Activated CD8-positive, alpha-beta memory T cell treated with anti-CD3 and anti-CD28 coated beads, Interleukin-2, amount 10 ng/mL, durations not matched to agents 7 days and 5 days (primary cell): ENCODE measurements around the gene WIZ. TPM values are rescaled to one million over a fixed set of nuclear protein-coding genes. Genes with fewer than 3 reads are reported as not detected.
A peak's percentile ranks its signal among the peaks of the same experiment; 100 is the strongest.

ENCODE experiments used
- ATAC-seq: fragments of 150-1000 bp; cut with Tn5 transposase; one replicate; pipeline ENCODE4 v1.10.0; 2021; ENCODE audit warnings: moderate library complexity
- CTCF ChIA-PET: fragments of 350-600 bp; sonication (Branson Sonifier 250); formaldehyde crosslinking; loops from one replicate; lab custom pipeline; 2021; ENCODE audit warnings: antibody characterized with exemption; lab: Charles Lee
- DNase-seq: peaks from one replicate; pipeline ENCODE4 v3.0.0-alpha.2; 2020
- H3K27ac Mint-ChIP-seq: one replicate; pipeline ENCODE4 v1.8.0; 2021; ENCODE audit warnings: mild to moderate bottlenecking, mixed read lengths
- H3K27me3 Mint-ChIP-seq: one replicate; pipeline ENCODE4 v1.8.0; 2021; ENCODE audit warnings: mixed read lengths
- H3K36me3 Mint-ChIP-seq: one replicate; pipeline ENCODE4 v1.8.0; 2021; ENCODE audit warnings: mild to moderate bottlenecking, mixed read lengths
- H3K4me1 Mint-ChIP-seq: one replicate; pipeline ENCODE4 v1.8.0; 2021; ENCODE audit warnings: mixed read lengths
- H3K4me3 Mint-ChIP-seq: one replicate; pipeline ENCODE4 v1.8.0; 2021; ENCODE audit warnings: mild to moderate bottlenecking, moderate library complexity, mixed read lengths
- H3K9me3 Mint-ChIP-seq: one replicate; pipeline ENCODE4 v1.8.0; 2022; ENCODE audit warnings: low read depth, mixed read lengths
- total RNA-seq, 2 experiments: library from RNA; stranded (reverse); gene quantifications; one replicate each; pipeline ENCODE4 v1.2.3, GENCODE V29; 2021

The WIZ gene
- total RNA-seq, 2 experiments from 2014 or later: 29.9 to 30.8 TPM

- CTCF ChIA-PET: interaction anchor here (1.1 kb wide), 2 partner anchors 94 to 99 kb away, joined by 3 to 4 read pairs; no protein-coding TSS in a partner anchor
- H3K36me3 Mint-ChIP-seq: peaks cover 72% of the 10 kb centered on the region
- no peak overlapping the region for H3K27ac Mint-ChIP-seq
Measured at GRCh38 chr19:15456871-15457700, 7.3 kb upstream of the WIZ start.

DNA sequence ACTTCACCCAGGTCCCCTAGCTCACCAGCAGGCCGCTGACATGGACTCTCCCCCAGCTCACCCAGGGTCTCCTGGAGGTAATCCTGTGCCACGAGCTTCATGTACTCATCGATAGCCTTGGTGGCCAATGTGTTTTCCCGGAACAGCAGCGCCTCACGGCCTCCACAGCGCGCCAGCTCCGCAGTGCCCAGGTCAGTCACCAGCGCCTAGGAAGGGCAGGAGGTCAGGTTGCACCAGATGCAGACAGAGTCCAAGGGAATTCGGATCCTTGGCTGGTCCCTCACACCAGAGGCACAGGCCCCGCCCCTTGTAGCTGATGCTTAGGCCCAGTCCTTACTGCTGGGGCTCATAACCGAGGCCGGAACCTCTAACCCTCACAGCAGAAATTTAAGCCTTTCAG is 6.7 kb upstream of the WIZ start:
- Mint-ChIP-seq H3K27me3 (no peaks in the 10 kb centered on the region), H3K4me3 (no peak overlapping the region), H3K36me3 (peaks cover 72% of the 10 kb centered on the region), H3K27ac (no peak overlapping the region), H3K9me3 (no peaks in the 10 kb centered on the region), H3K4me1 (peaks cover 9% of the 10 kb centered on the region)
- ATAC-seq (no peak), DNase-seq (no peak)
- CTCF ChIA-PET: interaction anchor here (1.1 kb wide), 2 partner anchors 95 to 99 kb away, joined by 3 to 4 read pairs; no protein-coding TSS in a partner anchor

More at GRCh38 chr19:15456871-15457700, 7.3 kb upstream of the WIZ start:
- H3K4me3 Mint-ChIP-seq: no peak overlapping the region
- H3K9me3 Mint-ChIP-seq: no peaks in the 10 kb centered on the region
- no peak for DNase-seq
- H3K27me3 Mint-ChIP-seq: no peaks in the 10 kb centered on the region
- peaks cover 15% of the 10 kb centered on the region for H3K4me1 Mint-ChIP-seq
- no peak for ATAC-seq

DNA sequence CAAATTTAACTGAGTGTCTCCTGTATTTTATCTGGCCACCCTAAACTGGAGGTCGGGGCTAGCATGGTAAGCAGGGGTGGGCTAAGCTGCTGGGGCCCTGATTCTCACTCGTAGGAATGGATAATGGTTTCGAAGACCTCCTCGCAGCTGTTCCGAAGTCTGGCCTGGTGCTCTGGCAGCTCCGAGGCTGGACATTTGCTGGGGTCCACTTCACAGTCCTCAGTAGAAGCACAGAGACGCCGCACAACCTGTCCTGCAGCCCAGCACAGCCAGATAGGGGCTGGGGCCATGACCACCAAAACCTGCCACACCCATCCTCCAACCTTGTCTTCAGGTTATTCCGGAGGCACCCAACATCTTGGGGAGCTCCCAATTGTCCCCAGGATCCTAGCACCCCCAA is 6.2 kb upstream of the WIZ start:
- H3K9me3 Mint-ChIP-seq: no peaks in the 10 kb centered on the region
- ATAC-seq: no peak
- no peaks in the 10 kb centered on the region for H3K27me3 Mint-ChIP-seq
- peaks cover 13% of the 10 kb centered on the region for H3K4me1 Mint-ChIP-seq
- peaks cover 75% of the 10 kb centered on the region for H3K36me3 Mint-ChIP-seq
- CTCF ChIA-PET: interaction anchor here (1.1 kb wide), 1 partner anchor 100 kb away, joined by 4 read pairs; no protein-coding TSS in a partner anchor
- no peak overlapping the region for H3K4me3 Mint-ChIP-seq
- no peak overlapping the region for H3K27ac Mint-ChIP-seq
- no peak for DNase-seq

DNA sequence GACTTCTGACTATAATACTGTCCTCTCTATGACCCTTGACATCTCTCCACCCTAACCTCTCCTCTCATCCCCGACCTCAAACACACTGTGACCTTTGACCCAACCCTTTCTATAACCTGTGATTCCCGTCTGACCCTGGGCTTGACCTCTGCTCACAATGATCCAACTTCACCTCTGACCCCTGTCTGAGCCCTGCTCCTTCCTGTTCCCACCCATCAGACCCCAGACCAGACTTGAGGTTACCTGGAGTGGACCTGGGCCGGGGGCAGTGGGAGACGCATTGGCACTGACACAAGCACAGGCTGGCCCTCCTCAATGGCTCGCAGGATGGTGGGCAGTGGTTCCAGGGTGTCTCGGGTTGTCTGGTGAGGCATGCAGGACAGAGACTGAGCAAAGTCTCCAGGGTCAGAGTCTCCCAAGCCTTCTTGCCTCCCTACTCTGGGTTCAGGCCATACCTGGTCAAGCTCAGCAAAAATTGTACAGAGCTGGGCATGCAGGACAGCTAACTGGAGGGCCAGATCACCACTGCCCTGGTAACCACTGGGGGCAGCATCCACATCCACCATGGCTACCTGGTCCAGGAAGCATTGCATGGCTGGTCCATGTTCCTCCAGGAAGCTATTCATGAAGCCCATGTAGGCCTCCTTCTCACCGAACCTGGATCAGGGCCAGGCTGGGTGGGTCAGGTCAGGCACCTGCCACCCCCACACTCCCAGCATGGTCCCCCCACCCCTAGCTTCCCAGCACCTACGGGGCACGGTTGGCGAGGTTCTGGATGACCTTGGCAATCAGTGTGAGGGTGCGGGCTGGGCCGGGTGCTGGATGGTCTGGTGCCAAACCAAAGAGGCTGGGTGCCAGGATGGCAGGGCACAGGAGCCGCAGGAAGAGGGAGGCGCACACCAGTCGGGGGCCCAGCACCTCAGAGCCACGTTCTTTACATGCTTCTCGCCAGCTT is 4.4 kb upstream of the WIZ start:
- Mint-ChIP-seq H3K9me3 (no peaks in the 10 kb centered on the region), H3K36me3 (peaks cover 61% of the 10 kb centered on the region), H3K27ac (peak overlapping the region; percentile 13), H3K4me3 (no peak overlapping the region), H3K27me3 (no peaks in the 10 kb centered on the region), H3K4me1 (peaks cover 13% of the 10 kb centered on the region)
- CTCF ChIA-PET: interaction anchor here (1.0 to 1.3 kb wide), 4 partner anchors 11 to 101 kb away, joined by 3 to 7 read pairs (median 3); partner anchors contain the start of gene AKAP8L
- ATAC-seq (no peak), DNase-seq (no peak)

DNA sequence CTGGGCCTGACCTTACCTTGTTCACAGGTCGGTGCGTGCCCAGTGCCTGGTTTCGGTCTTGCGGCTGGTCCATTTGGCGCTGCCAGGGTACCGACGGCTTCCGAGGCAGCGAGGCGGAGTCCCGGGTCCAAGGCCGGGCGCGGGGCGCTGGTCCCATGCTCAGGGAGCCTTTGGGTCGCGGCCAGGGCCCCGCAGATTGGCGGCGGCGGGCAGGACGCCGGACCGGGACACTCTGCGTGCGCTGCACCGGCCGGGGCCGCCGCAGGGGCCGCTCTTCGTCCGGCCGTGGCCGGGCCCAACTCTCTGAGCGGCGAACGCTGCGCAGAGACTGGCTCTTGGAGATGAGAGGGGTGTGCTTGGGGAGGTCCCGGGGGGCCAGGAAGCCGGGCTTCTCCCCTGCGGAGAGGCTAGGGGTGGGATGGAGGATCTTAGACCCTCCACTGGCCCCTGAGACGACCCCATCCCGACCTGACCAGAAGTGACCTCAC is 3.4 kb upstream of the WIZ start:
- Mint-ChIP-seq H3K4me3 (no peak overlapping the region), H3K4me1 (peaks cover 16% of the 10 kb centered on the region), H3K36me3 (peaks cover 55% of the 10 kb centered on the region), H3K9me3 (no peaks in the 10 kb centered on the region), H3K27ac (no peak overlapping the region), H3K27me3 (no peaks in the 10 kb centered on the region)
- DNase-seq: no peak
- no peak for ATAC-seq
- CTCF ChIA-PET: interaction anchor here (1.0 to 1.9 kb wide), 3 partner anchors 9 to 102 kb away, joined by 3 to 7 read pairs (median 6); no protein-coding TSS in a partner anchor

DNA sequence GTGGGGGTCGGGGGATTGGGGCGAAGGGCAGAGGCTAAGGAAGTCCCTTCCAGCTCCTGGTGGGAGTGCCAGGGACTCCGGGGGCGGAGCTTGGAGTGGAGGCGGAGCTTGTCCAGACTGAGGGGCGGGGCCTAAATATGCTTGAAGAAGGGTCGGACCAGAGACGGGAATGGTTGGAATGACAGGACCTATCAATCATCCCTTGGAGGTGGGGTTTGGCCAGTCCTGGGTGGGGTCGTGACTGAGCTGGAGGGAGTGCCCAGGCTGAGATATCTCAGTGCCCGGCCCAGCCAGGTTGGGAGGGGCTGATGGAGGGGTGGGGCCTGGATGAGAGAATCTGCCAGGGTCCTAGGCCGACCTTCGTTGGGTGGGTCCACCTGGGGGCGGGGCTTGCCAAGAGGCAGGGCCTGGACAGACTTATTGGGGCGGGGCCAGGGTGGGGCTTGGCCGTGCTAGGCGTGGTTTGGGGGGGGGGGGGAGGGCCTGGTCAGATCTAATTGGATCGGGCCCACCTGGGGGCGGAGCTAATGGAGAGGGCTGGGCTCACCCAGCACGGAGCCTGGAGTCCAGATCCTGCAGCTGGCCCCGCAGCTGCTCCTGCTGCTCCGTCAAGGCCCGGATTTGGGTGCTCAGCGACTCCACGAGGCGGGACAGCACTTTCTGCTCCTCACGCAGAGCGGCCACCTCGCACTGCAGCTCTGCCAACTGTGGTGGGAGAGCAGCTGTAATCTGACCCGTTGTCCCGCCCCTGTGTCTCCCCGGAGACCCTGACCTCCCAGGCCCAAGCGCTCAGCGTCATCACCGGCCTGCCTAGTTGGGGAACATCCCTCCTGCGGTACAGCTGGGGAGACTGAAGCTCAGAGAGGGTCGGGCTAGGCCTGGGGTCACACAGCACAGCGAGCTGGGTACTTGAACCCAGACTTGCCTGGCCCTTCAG is 2.6 kb upstream of the WIZ start:
- ATAC-seq: no peak
- no peak for DNase-seq
- Mint-ChIP-seq H3K9me3 (no peaks in the 10 kb centered on the region), H3K27ac (no peak overlapping the region), H3K4me3 (no peak overlapping the region), H3K36me3 (peaks cover 50% of the 10 kb centered on the region), H3K27me3 (no peaks in the 10 kb centered on the region), H3K4me1 (peaks cover 16% of the 10 kb centered on the region)
- CTCF ChIA-PET: interaction anchor here (0.8 to 3.1 kb wide), 7 partner anchors 9 to 105 kb away, joined by 3 to 14 read pairs (median 6); partner anchors contain the start of gene AKAP8L

- no peak for DNase-seq
- Mint-ChIP-seq H3K36me3 (peaks cover 38% of the 10 kb centered on the region), H3K4me3 (peak overlapping the region; percentile 49), H3K4me1 (peaks cover 16% of the 10 kb centered on the region), H3K27me3 (no peaks in the 10 kb centered on the region), H3K9me3 (no peaks in the 10 kb centered on the region), H3K27ac (peak overlapping the region; percentile 69)
- peak; percentile 6 for ATAC-seq
- CTCF ChIA-PET: interaction anchor here (0.7 to 3.1 kb wide), 3 partner anchors 31 to 105 kb away, joined by 3 to 14 read pairs (median 10); partner anchors contain the start of gene AKAP8L
Measured at GRCh38 chr19:15450528-15450890, 753 bp upstream of the WIZ start.

- CTCF ChIA-PET: interaction anchor here (1.0 to 1.1 kb wide), 2 partner anchors 14 to 30 kb away, joined by 3 to 5 read pairs; partner anchors contain the start of gene AKAP8L
- no peaks in the 10 kb centered on the region for H3K9me3 Mint-ChIP-seq
- H3K36me3 Mint-ChIP-seq: peaks cover 25% of the 10 kb centered on the region
- H3K27me3 Mint-ChIP-seq: no peaks in the 10 kb centered on the region
- DNase-seq (no peak), ATAC-seq (no peak)
- peak overlapping the region; percentile 49 for H3K4me3 Mint-ChIP-seq
- H3K4me1 Mint-ChIP-seq: peaks cover 16% of the 10 kb centered on the region
- peak overlapping the region; percentile 41 for H3K27ac Mint-ChIP-seq
Measured at GRCh38 chr19:15448778-15449619, 757 bp downstream of the WIZ start.

- ATAC-seq (no peak), DNase-seq (no peak)
- Mint-ChIP-seq H3K27me3 (no peaks in the 10 kb centered on the region), H3K36me3 (peaks cover 17% of the 10 kb centered on the region), H3K4me3 (peak overlapping the region; percentile 49), H3K4me1 (peaks cover 13% of the 10 kb centered on the region), H3K27ac (no peak overlapping the region), H3K9me3 (no peaks in the 10 kb centered on the region)
- CTCF ChIA-PET: interaction anchor here (1.1 kb wide), 1 partner anchor 30 kb away, joined by 5 read pairs; the partner anchor contains the start of gene AKAP8L
Measured at GRCh38 chr19:15448044-15448777, 1.5 kb downstream of the WIZ start.

DNA sequence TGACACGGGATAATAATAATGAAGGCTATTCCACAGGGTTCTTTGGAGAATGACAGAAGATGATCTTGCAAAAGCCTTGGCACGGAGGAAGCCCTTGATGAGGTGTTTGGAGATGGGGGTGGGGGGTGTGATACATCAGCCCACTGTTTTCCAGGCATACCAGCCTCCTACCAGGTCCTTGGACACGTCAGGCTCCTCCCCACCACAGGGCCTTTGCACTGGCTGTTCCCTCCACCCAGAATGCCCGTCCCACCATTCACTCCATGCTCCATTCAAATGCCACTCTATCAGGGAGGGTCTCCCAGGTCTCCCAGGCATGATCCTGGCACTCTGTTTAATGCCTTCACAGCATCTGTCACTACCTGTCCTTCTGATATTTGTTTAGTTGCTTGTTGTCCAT is 2.7 kb downstream of the WIZ start:
- H3K27me3 Mint-ChIP-seq: no peaks in the 10 kb centered on the region
- H3K4me3 Mint-ChIP-seq: no peak overlapping the region
- no peaks in the 10 kb centered on the region for H3K9me3 Mint-ChIP-seq
- DNase-seq: no peak
- H3K36me3 Mint-ChIP-seq: peaks cover 11% of the 10 kb centered on the region
- CTCF ChIA-PET: no interaction called here
- H3K4me1 Mint-ChIP-seq: peaks cover 13% of the 10 kb centered on the region
- H3K27ac Mint-ChIP-seq: no peak overlapping the region
- no peak for ATAC-seq

GRCh38 chr19:15445807-15446376 is 3.9 kb downstream of the WIZ start:
- DNase-seq: no peak
- Mint-ChIP-seq H3K4me3 (no peak overlapping the region), H3K27ac (no peak overlapping the region), H3K9me3 (no peaks in the 10 kb centered on the region), H3K36me3 (peaks cover 2% of the 10 kb centered on the region), H3K4me1 (peaks cover 7% of the 10 kb centered on the region), H3K27me3 (no peaks in the 10 kb centered on the region)
- no peak for ATAC-seq
- CTCF ChIA-PET: no interaction called here
